Hepatocyte (in vitro differentiated cells): ENCODE measurements around the gene PRADC1. TPM values are rescaled to one million over a fixed set of nuclear protein-coding genes. Genes with fewer than 3 reads are reported as not detected.

Experiments
- DNase-seq: peaks from one replicate; pipeline ENCODE4 v3.0.0-alpha.2; 2016; ENCODE audit warnings: low spot score
- H2AFZ ChIP-seq: fragments of 200-600 bp; sonication (generic); 2 replicates; pipeline ENCODE4 v1.6.0; 2016; ENCODE audit warnings: antibody characterized with exemption, mild to moderate bottlenecking
- H3K27ac ChIP-seq: fragments of 200-600 bp; sonication (generic); 2 replicates; pipeline ENCODE4 v1.5.1; 2016; ENCODE audit warnings: mild to moderate bottlenecking
- H3K27me3 ChIP-seq: fragments of 200-600 bp; sonication (generic); 2 replicates; pipeline ENCODE4 v1.6.1; 2016
- H3K36me3 ChIP-seq: fragments of 200-600 bp; sonication (generic); replicated peaks from 2 replicates; pipeline ENCODE4 v1.5.1; 2016; ENCODE audit warnings: low read depth; ENCODE audit not compliant: insufficient read depth
- H3K4me1 ChIP-seq: fragments of 200-600 bp; sonication (generic); 2 replicates; pipeline ENCODE4 v1.5.1; 2016; ENCODE audit warnings: mild to moderate bottlenecking, moderate library complexity; ENCODE audit not compliant: insufficient read depth
- H3K4me2 ChIP-seq: fragments of 200-600 bp; sonication (generic); 2 replicates; pipeline ENCODE4 v1.6.0; 2016
- H3K4me3 ChIP-seq: fragments of 200-600 bp; sonication (generic); 2 replicates; pipeline ENCODE4 v1.5.1; 2016; ENCODE audit warnings: mild to moderate bottlenecking
- H3K79me2 ChIP-seq: fragments of 200-600 bp; sonication (generic); 2 replicates; pipeline ENCODE4 v1.6.0; 2017; ENCODE audit warnings: mild to moderate bottlenecking
- H3K9me2 ChIP-seq: fragments of 200-600 bp; sonication (generic); replicated peaks from 2 replicates; pipeline ENCODE4 v1.6.0; 2017; ENCODE audit warnings: mild to moderate bottlenecking; ENCODE audit not compliant: insufficient read depth
- H3K9me3 ChIP-seq: fragments of 200-600 bp; sonication (generic); 2 replicates; pipeline ENCODE4 v1.5.1; 2016; ENCODE audit warnings: low read depth, mild to moderate bottlenecking
- H4K20me1 ChIP-seq: fragments of 200-600 bp; sonication (generic); 2 replicates; pipeline ENCODE4 v1.6.0; 2016; ENCODE audit warnings: mild to moderate bottlenecking; ENCODE audit not compliant: insufficient read depth, poor library complexity, severe bottlenecking
- EZH2 ChIP-seq: fragments of 200-600 bp; sonication (generic); IDR thresholded peaks from 2 replicates; pipeline ENCODE4 v1.6.1; 2016; ENCODE audit warnings: antibody characterized with exemption, mild to moderate bottlenecking, borderline replicate concordance
- EZH2phosphoT487 ChIP-seq: fragments of 200-600 bp; sonication (generic); IDR thresholded peaks from one replicate; pipeline ENCODE4 v1.6.1; 2018; ENCODE audit warnings: antibody characterized with exemption, mild to moderate bottlenecking, low read depth, moderate library complexity; ENCODE audit not compliant: unreplicated experiment, severe bottlenecking
- WGBS: methylation state at CpG from one replicate; pipeline ENCODE4 v1.1.6; 2016; ENCODE audit warnings: low lambda C conversion rate; ENCODE audit errors: missing lambda C conversion rate; 5-methylcytosine and 5-hydroxymethylcytosine counted together
- polyA plus RNA-seq: library from polyadenylated mRNA; unstranded; fragments of >200 nt; fragmentation: Nextera tagmentation; extraction: Ambion mirVana; gene quantifications from 2 replicates; pipeline ENCODE4 v1.2.1, GENCODE V29; 2016
- total RNA-seq: library from RNA; depleted of rRNA; stranded (reverse); fragments of >200 nt; gene quantifications from 2 replicates; pipeline ENCODE4 v1.2.3, GENCODE V29; 2014
- TF ChIP-seq, protein P1 (sequence below): fragments of 200-600 bp; sonication (generic); IDR thresholded peaks from 2 replicates; pipeline ENCODE4 v1.5.1; 2016; ENCODE audit warnings: antibody characterized with exemption, mild to moderate bottlenecking; ENCODE audit not compliant: poor library complexity

PRADC1 gene
- total and polyA plus RNA-seq, 2 experiments from 2014 or later: 36.6 to 39.7 TPM

GRCh38 chr2:73235315-73236028, 2.4 kb upstream of the PRADC1 start:
- WGBS: 64% methylated on average over 11 of the region's 11 CpGs
- peaks cover 56% of the 10 kb centered on the region for H4K20me1 ChIP-seq
- H3K4me2 ChIP-seq: peak overlapping the region; percentile 92
- no peak overlapping the region for H2AFZ ChIP-seq
- no peaks in the 10 kb centered on the region for H3K36me3 ChIP-seq
- no peaks in the 10 kb centered on the region for H3K27me3 ChIP-seq
- TF ChIP-seq EZH2 (no peak), EZH2phosphoT487 (no peak)
- TF ChIP-seq, protein P1, sequence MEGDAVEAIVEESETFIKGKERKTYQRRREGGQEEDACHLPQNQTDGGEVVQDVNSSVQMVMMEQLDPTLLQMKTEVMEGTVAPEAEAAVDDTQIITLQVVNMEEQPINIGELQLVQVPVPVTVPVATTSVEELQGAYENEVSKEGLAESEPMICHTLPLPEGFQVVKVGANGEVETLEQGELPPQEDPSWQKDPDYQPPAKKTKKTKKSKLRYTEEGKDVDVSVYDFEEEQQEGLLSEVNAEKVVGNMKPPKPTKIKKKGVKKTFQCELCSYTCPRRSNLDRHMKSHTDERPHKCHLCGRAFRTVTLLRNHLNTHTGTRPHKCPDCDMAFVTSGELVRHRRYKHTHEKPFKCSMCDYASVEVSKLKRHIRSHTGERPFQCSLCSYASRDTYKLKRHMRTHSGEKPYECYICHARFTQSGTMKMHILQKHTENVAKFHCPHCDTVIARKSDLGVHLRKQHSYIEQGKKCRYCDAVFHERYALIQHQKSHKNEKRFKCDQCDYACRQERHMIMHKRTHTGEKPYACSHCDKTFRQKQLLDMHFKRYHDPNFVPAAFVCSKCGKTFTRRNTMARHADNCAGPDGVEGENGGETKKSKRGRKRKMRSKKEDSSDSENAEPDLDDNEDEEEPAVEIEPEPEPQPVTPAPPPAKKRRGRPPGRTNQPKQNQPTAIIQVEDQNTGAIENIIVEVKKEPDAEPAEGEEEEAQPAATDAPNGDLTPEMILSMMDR: no peak
- DNase-seq: no peak
- no peaks in the 10 kb centered on the region for H3K9me2 ChIP-seq
- no peaks in the 10 kb centered on the region for H3K9me3 ChIP-seq
- H3K79me2 ChIP-seq: peaks cover 62% of the 10 kb centered on the region
- peaks cover 6% of the 10 kb centered on the region for H3K4me1 ChIP-seq
- peak overlapping the region; percentile 99 for H3K4me3 ChIP-seq
- H3K27ac ChIP-seq: no peak overlapping the region

GRCh38 chr2:73233932-73234832, 1.1 kb upstream of the PRADC1 start, which contains the start of gene CCT7:
Gene CCT7 (plus strand): TSS chr2:73234308. CDS start chr2:73234379, 71 bp downstream.
- H3K27ac ChIP-seq: peak within 1 kb of the TSS; percentile 99
- H3K4me2 ChIP-seq: peak within 1 kb of the TSS; percentile 92
- H3K36me3 ChIP-seq: no peaks in the 10 kb centered on the region
- no peak for TF ChIP-seq EZH2
- no peak for TF ChIP-seq EZH2phosphoT487
- TF ChIP-seq, protein P1: no peak
- under 1% methylated on average over 69 of the region's 69 CpGs for WGBS
- peak within 1 kb of the TSS; percentile 99 for H3K4me3 ChIP-seq
- peaks cover 46% of the 10 kb centered on the region for H4K20me1 ChIP-seq
- peaks cover 49% of the 10 kb centered on the region for H3K79me2 ChIP-seq
- H3K9me2 ChIP-seq: no peaks in the 10 kb centered on the region
- peak within 1 kb of the TSS; percentile 99 for H2AFZ ChIP-seq
- H3K27me3 ChIP-seq: no peaks in the 10 kb centered on the region
- H3K9me3 ChIP-seq: no peaks in the 10 kb centered on the region
- DNase-seq: peak; percentile 94
- H3K4me1 ChIP-seq: peaks cover 6% of the 10 kb centered on the region

GRCh38 chr2:73232403-73233153, 461 bp downstream of the PRADC1 start:
- DNase-seq: peak; percentile 43
- Histone ChIP-seq H3K27me3 (no peaks in the 10 kb centered on the region), H3K36me3 (no peaks in the 10 kb centered on the region), H3K4me3 (peak overlapping the region; percentile 32), H4K20me1 (peaks cover 30% of the 10 kb centered on the region), H3K4me1 (peaks cover 6% of the 10 kb centered on the region), H2AFZ (peak overlapping the region; percentile 55), H3K79me2 (peaks cover 33% of the 10 kb centered on the region), H3K9me3 (no peaks in the 10 kb centered on the region), H3K4me2 (peak overlapping the region; percentile 85), H3K9me2 (no peaks in the 10 kb centered on the region), H3K27ac (no peak overlapping the region)
- WGBS: 12% methylated on average over 15 of the region's 37 CpGs
- no peak for TF ChIP-seq EZH2phosphoT487
- no peak for TF ChIP-seq EZH2
- TF ChIP-seq, protein P1: no peak
